GM10847 (cell line): ENCODE data around the gene JSRP1.

ENCODE experiments used
- POLR2A ChIP-seq: IDR thresholded peaks from 2 replicates; pipeline ENCODE4 v1.6.1; 2011; ENCODE audit not compliant: insufficient read length; ENCODE audit errors: extremely low read depth

Gene JSRP1

GRCh38 chr19:2236064-2236313 is 20.2 kb downstream of the JSRP1 start:
- TF ChIP-seq POLR2A, result no peak

- TF ChIP-seq POLR2A, result no peak
These were observed 20.7 kb downstream of the JSRP1 start for GRCh38 chr19:2235381-2236063.

- TF ChIP-seq POLR2A, result no peak
These were observed 21.2 kb downstream of the JSRP1 start for GRCh38 chr19:2234996-2235380.

GRCh38 chr19:2233601-2234280 is 22.5 kb downstream of the JSRP1 start:
- no peak for TF ChIP-seq POLR2A

- TF ChIP-seq POLR2A, result no peak
These were observed 23.7 kb downstream of the JSRP1 start for GRCh38 chr19:2232286-2233151.

GRCh38 chr19:2231621-2232221 is 24.5 kb downstream of the JSRP1 start:
- no peak for TF ChIP-seq POLR2A

GRCh38 chr19:2230807-2231533 is 25.2 kb downstream of the JSRP1 start:
- TF ChIP-seq POLR2A, result no peak

- TF ChIP-seq POLR2A, result no peak
These were observed 26.1 kb downstream of the JSRP1 start for GRCh38 chr19:2230033-2230531.

- no peak for TF ChIP-seq POLR2A
These were observed 26.8 kb downstream of the JSRP1 start for GRCh38 chr19:2229103-2230032.

GRCh38 chr19:2228157-2229030 is 27.8 kb downstream of the JSRP1 start:
- no peak for TF ChIP-seq POLR2A

GRCh38 chr19:2227415-2228156 is 28.6 kb downstream of the JSRP1 start:
- no peak for TF ChIP-seq POLR2A

GRCh38 chr19:2226840-2227360 is 29.3 kb downstream of the JSRP1 start:
- no peak for TF ChIP-seq POLR2A
